GM21381 (cell line): ENCODE data around the gene BMP8B.
"Not testable (repeated sequence)": the region's sequence is repeated elsewhere in the genome, so short reads cannot be mapped to it uniquely, and the experiment has no call there.

Experiments used
- ATAC-seq: cut with Tn5 transposase; IDR thresholded peaks from one replicate; pipeline ENCODE4 v1.9.1; 2021; ENCODE audit warnings: mild to moderate bottlenecking, moderate library complexity; ENCODE audit not compliant: unreplicated experiment

Gene BMP8B

DNA sequence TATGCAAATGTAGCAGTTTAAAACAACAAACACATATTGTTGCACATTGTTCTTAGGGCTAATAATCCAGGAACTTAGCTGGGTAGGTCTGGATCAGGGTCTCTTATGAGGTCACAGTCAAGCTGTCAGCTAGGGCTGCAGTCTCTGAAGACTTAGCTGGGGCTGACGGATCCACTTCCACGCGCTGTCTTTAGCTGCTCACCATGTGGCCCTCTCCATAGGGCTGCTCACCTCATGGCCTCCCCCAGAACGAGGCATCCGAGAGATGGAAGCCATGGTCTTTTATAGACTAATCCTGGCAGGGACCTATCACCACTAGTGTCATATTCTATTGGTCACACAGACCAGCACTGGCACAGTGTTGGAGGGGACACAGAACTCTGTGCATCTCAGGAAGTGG, 8.8 kb downstream of the BMP8B start:
- no peak for ATAC-seq

DNA sequence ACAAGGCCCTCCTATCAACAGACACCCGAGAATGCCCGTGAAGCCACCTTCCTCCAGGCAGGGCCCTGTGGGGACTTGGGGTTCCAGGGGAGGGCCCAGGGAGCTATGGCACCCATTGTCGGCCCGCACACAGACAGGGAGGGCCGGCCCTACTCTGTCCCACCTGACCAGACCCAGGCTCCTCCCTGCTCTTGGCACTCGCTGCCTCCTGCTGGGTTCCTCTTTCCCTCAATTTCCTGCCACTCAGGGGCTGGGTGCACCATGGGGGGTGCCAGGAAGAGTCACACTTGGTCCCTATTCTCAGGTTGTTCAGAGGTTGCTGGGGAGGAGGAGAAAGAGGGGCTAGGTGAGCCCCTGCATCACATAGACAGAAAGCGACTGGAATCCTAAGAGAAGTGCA, 9.5 kb downstream of the BMP8B start:
- no peak for ATAC-seq

DNA sequence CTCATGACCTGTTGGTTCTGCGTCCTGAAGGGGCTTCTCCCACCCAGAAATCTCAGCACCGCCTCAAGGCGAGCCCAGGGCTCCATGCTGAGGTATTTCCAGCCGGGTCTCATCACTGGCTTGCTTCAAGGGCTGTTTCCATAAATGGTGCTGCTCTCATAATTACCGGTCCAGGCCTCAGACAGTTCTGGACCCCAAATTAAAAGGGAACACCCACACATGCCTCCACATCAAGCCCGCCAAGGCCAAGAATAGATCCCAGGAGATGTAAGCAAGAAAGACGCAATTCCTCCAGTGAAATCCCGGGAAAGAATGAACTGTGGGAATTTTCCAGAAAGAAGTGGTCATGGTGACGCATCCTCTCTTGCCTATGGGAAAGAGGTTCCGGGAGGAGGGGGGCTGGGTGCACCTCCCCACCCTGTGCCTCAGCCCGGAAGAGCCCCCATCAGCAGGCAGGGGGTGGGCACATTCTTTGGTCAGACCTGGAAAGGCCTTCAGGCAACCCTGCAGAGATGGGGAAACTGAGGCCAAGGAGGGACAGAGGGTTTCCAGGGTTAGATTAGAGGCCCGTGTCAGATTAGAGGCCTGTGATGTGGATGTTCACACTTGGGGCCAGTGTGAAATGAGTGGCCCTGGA, 10.1 kb downstream of the BMP8B start:
- not testable (repeated sequence) for ATAC-seq

DNA sequence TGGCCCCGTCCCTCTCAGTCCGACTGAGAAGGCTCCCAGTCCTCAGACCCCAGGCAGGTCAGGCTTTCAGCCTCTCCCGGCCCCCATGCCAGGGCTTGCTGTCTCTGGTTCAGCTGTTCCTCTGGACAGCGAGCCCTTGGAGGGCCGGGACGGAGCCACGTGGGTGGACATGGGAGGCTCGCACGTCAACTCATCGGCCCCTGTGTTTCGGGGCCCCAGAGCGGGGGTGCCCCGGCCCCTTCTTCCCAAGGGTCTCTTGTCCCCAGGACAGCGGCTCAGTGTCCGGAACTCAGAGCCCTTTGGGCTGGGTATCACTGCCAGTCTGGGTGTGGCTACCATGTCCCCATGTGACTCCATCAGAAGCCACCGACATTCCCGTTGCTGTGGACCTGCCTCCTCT, 10.8 kb downstream of the BMP8B start:
- ATAC-seq = not testable (repeated sequence)

DNA sequence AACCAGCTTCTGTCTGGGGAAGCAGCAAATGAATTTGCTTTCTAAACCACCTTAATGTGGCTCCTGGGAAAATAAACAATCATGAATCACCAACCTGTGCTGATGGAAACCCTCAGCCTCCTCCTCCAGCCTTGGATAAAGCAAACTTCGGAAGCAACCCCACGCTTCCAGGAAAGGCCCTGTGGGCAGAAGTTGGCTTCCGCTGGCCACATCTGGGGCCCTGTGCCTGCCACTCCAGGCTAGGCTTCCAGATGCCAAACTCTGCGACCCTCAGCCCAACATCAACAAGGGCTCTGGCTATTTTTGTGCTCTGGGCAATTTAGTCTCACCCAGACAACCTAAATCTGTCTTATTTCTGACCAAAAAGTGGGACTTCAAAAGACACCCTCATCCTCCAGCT, 11.4 kb downstream of the BMP8B start:
- ATAC-seq = no peak

DNA sequence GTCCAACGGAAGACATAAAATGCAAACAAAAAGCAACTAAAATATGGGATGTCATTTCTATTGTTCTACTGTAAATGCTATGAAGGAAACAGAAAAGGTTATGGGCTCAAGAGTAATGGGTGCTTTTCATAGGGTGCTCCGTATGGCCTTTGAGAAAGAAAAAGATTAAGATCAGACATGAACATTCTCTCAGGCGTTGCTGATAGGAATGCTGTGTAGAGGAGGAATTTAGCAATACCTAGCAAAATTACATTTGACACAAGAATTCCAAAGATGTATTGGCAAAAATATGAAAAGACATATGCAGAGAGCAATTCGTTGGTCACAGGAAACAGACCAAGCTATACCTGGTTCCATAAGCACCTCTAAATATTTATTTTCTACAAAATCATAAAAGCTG, 11.8 kb downstream of the BMP8B start:
- no peak for ATAC-seq

DNA sequence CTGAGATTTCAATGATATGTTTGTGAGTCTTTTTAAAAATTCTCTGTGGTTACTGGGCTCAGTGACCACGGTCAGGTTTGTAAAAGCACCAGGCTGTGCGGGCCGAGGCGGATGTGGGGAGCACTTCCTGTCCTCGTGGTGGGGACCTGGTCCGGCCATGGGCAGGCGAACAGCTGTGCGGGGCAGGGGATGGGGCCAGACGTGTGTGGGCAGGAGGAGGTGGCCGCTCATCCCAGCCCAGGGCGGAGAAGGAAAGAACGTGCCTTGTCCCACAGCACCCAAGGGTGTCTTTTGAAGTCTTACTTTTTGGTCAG, 12.3 kb downstream of the BMP8B start:
- no peak for ATAC-seq

DNA sequence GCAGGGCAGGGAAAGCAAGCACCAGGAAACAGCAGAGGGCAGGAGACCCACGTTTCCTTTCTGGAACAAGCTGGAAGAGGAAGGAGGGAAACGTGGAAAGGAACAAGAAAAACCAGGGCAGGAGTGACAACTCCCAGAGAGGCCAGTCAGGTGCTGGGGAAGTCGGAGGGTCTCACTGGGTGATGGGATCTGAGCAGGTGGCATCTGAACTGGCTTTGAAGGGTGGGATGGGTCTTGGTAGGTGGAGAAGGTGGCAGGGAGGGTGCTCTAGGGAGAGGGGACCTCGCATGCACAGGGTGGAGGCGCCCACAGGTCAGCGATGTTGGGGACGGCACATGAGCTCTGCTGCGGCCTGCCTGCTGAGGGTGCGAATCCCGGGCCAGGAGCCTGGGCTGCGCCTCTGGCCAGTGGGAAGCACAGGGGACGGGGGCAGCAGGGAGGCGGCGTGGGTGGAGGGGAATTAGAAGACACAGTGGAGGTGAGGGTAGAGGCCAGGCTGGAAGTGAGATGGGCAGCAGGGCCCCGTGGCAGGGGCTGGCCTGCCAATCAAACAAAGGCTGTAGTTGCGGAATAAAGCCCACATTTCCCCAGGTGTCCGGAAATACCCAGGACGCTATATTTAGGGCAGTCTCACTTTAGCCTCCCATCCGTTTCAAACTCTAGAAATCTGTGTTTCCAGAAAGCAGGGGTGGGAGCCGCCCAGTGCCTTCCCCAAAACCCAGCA, 12.8 kb downstream of the BMP8B start:
- not testable (repeated sequence) for ATAC-seq

DNA sequence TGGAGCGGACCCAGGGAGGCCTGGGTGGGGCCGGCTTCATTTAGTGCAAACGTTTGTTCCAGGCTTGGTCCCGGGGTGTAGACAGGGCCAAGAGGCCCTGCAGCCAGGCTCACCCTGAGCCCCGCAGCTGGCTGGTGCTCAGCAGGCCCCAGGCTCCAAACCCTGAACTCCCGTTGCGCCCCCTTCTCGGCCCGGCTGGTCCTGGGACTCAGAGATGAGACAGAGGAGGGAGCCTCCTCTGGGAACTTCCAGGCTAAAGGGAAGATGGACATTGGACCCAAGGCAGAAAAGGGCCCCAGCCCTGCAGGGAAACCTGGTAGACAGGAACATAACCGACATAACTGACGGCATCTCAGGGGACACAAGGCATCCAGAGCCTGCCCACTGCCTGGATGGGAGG, 13.5 kb downstream of the BMP8B start:
- not testable (repeated sequence) for ATAC-seq

DNA sequence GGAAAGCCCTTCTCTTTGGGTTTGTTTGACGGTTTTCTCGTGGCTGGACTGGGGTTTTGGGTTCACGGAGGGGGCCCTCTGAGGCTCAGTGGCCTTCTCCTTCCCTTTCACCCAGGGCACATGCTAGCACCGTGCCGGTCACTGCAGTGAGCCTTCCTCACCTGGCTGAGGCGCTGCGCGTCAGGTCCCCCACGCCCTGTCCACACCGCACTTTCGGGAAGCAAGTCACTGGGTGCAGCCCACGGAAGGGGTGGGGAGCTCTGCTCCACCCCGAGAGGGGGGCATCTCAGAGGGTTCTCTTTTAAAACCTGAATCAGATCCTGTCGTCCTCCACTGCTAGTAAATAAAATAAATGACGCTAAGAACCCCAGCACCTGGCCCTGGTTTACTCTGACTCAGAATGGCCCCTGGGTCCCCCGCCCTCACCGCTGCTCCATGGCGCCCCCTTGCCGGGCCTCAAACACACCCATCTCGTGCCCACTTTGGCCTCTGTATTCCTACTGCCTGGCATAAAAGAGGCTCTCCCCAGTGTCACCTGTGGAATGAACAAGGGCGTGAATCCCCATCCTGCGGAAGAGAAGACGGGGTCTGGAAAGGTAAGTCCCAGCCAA, 15.2 kb downstream of the BMP8B start:
- ATAC-seq = not testable (repeated sequence)

DNA sequence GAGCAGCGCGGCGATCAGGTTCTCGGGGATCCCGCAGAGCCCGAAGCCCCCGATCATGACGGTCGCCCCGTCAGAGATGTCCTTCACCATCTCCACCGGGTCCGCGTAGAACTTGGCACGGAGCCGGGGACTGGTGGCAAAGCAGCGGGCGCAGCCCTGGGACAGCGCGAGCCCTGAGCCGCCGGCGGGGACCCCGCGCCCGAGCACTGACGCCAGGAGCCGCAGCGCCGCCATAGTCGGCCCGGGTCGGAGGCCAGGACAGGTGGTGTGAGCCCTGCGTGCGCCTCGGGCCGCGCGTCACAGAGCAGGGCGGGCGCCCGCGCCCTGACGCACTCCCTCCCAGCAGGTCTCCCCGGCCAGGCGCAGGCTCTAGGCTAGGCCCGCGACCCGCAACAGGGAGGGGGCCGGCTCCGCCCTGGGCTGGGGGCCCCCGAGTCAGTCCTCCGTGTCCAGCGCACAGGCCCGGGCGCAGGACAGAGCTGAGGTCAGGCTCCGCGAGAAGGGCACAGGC, 17.6 kb downstream of the BMP8B start, which contains the start of gene OXCT2:
TSS of gene OXCT2 (minus strand) at position 327 of the 511 bp plus-strand sequence. CDS start at position 234, 93 bp downstream.
- ATAC-seq = not testable (repeated sequence)

DNA sequence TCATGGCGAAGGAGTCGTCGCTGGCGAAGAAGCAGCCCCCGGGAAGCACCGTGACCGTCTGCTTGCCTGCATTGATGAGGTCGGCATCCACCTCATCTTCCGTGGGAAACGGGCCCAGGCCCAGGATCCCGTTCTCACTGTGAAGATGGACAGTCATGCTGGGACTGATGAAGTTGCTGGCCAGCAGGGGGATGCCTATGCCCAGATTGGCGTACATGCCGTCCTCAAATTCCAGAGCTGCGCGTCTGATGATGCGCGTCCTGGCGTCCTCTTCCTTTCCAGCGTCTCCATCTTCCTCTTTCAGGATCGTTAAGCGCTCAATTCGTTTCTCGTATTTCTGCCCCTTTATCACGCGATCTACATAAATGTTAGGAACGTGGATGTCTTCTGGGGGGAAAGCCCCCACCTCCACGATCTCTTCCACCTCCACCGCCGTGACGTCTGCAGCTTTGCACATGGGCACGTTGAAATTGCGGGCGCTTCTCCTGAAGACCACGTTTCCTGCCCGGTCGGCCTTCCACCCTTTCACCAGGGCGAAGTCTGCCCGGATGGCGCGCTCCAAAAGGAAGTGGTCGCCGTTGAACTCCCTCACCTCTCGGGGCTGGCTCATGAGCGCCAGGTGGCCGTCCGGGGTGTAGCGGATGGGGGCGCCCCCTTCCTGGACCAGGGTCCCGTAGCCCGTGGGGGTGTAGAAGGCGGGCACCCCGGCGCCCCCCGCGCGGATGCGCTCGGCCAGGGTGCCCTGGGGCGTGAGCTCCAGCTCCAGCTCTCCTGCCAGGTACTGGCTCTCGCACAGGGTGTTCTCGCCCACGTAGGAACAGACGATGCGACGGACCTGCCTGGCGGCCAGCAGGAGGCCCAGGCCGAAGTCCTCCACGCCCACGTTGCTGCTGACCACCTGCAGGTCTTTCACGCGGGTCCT, 18.3 kb downstream of the BMP8B start:
- ATAC-seq = not testable (repeated sequence)

DNA sequence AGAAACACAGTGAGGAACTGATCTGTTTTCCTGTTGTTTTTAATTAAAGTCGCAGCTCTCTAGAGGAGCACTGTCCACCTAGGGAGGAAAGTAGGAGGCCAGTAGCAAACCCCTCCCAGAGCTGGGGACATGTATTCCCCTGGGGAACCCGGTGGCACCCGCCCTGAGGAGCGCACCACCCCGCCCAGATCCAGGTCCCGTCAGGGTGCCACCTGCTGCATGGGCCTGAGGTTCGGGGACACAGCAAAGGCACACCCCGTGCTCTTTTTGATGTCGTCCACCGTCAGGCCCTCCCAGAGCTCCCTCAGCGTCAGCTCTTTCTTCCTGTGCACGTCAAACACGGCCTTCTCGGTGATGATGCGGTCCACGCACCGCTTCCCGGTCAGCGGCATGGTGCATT, 19.2 kb downstream of the BMP8B start:
- not testable (repeated sequence) for ATAC-seq

DNA sequence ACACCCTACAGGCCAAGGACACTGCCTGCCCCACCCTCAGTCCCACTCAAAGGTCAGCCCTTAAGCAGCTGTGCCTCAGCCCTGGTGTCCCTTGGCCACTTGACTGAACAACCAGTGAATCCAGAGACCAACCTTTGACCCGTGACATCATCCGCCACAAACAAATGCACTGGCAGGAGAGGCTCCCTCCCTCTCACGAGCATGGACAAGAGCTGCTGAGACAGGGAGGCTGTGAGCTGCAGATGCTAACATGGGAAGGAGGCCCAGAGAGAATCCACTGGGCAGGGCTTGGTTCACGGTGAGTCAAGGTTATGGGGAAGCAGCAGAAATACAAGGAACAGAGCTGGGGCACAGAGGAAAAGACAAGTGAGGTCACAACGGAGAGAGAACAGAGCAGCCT, 22.2 kb downstream of the BMP8B start:
- ATAC-seq = not testable (repeated sequence)

DNA sequence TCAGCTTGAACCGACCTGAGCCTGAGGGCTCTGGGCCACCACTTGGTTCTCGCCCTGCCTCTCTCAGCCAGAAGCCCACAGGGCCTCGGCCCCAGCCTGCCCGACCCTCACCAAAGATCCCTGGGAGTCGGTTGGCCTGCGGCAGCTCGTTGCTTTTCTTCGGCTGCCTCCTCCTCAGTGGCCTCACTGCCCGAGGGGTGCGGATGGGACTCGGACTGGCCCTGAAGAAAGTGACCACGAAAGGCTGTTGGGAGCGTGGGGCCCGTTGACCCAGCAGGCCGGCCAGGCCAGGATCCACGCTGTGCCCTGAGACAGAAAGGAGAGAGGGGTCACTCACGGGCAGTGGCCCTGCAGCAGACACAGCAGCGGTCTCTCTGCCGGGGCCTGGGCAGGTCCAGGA, 24.2 kb downstream of the BMP8B start:
- ATAC-seq = not testable (repeated sequence)

DNA sequence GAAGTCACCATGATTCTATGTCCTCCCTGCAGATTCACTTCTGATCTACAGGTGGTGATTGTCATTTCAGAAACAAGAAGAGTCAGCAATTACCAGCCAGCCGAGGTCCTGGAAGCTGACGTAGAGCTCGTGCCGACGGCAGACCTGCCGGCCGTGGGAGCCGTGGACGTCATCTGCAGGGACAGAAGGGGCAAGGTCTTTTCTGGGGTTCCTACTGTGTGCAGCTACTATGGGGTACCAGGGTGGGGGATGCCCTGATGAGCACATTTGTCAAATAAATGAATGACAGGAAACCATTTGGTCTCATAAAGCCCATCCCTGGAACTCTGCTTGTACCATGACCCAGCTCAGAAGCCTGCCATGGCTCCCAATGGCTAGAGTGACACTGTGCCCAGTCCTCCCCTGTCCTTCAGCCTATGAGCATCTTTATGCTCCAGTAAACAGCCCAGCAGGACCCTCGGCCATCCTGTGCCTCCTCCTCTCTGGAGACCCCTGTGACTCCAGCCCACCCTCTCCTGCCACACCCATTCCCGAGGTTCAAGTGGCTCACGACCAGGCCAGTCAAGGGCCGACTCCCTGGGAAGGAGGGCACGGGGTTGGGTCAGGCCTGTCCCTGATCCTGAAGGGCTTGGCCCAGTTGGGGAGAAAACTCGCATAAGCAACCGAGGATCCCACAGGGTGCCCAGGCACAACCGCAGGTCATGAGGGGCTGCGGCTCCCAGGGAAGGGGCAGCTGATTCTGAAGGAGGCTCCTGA, 24.9 kb downstream of the BMP8B start:
- not testable (repeated sequence) for ATAC-seq

DNA sequence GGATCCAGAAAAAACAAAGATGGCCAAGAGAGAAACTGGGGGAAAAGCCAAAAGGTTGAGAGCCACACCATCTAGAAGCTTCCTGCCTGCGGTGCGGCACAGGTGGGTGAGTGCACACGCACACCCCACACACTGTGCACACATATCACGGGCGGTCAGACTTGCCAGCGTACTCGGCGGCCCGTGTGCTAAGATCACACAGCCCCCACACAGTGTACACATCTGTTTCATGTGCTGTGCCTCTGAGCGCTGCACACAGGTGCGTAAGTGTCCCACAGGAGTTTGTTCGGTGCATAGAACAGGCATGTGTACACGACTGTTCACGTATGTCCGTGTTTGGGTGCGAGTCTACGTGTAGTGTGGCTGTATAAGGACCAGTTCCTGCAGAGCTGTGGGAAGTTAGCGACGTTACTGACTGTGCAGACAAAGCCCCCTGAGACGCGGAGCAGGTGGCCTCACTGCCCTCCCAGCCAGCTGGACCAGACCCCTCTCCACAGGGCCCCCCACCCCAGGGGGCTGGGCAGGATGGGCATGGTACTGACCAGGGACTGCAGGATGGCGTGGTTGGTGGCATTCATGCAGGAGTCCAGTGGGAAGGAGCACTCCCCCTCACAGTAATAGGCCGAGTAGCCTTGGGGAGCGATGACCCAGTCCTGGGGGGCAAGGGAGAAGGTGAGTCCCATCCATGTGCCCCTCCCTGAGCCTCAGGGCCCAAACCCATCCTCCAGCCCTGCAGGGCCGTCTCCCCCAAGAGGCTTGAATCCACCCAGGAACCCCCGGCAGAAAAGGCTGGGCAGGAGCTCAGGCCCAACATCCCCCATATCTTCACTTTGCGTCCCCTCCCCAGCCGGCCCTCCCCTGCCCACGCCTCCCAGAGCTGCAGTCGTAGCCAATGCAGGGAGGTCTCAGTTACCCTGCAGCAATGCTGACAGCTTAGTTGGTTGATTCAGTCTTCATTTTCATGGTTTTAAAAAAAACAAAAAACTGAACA, 25.8 kb downstream of the BMP8B start:
- no peak for ATAC-seq

DNA sequence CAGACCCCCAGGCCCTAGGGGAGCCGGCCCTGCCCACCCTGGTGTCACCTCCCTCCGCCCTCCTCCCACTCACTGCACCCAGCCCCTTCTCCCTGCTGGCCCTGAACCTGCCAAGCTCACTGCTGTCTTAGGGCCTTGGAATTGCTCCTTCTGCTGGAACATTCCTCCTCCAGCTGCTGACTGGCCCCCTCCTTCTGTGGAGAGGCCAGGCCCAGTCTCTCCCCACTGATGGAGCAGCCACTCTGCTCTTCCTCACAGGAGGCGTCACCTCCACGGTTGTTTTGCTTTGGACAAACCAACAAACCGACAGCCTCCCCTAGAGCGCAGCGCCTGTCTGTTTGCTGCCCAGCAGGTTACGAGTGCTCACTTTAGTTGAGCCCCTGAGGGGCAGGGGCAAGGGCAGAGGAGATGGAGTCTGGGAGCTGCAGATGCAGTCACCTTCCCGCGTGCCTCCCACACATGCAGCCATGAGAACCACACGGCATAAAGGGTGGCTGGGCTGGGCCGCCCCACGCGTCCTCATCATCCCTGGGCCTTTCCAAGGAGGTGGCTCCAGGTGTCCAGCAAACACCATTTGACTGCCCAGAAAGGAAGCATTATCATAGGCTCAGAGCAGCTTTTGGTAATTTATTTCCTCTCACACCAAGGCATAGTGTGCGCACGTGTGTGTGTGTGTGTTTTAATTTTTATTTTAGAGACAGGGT, 27.0 kb downstream of the BMP8B start:
- ATAC-seq = no peak
